GM23338 (cell line): Measurements from ENCODE around the gene TAB3. TPM values are rescaled to one million over a fixed set of nuclear protein-coding genes. Genes with fewer than 3 reads are reported as not detected.

Source experiments
- ATAC-seq: fragments of 200-7000 bp; cut with Tn5 transposase; 3 replicates; pipeline ENCODE4 v1.9.1; 2020
- DNase-seq: peaks from one replicate; pipeline ENCODE4 v3.0.0-alpha.2; 2015; ENCODE audit warnings: low spot score
- H2AFZ ChIP-seq: fragments of 200-600 bp; sonication (generic); 2 replicates; pipeline ENCODE4 v1.8.0; 2016; ENCODE audit warnings: antibody characterized with exemption, mild to moderate bottlenecking, moderate library complexity
- H3F3A ChIP-seq: fragments of 200-600 bp; sonication (generic); replicated peaks from 2 replicates; pipeline ENCODE4 v1.8.0; 2017; ENCODE audit warnings: antibody characterized with exemption, mixed run types, low read depth
- H3K27ac ChIP-seq: fragments of 200-600 bp; sonication (generic); 2 replicates; pipeline ENCODE4 v1.6.1; 2016; ENCODE audit warnings: low read depth
- H3K27me3 ChIP-seq: fragments of 200-600 bp; sonication (generic); 2 replicates; pipeline ENCODE4 v1.8.0; 2016; ENCODE audit warnings: mild to moderate bottlenecking, mixed run types, moderate library complexity; ENCODE audit not compliant: insufficient read depth
- H3K36me3 ChIP-seq: fragments of 200-600 bp; sonication (generic); 2 replicates; pipeline ENCODE4 v1.8.0; 2016; ENCODE audit warnings: mild to moderate bottlenecking; ENCODE audit not compliant: insufficient read depth
- H3K4me1 ChIP-seq: fragments of 200-600 bp; sonication (generic); 2 replicates; pipeline ENCODE4 v1.8.0; 2016; ENCODE audit warnings: mild to moderate bottlenecking, moderate library complexity; ENCODE audit not compliant: insufficient read depth
- H3K4me2 ChIP-seq: fragments of 200-600 bp; sonication (generic); 2 replicates; pipeline ENCODE4 v1.7.1; 2017; ENCODE audit warnings: mixed run types
- H3K4me3 ChIP-seq: fragments of 200-600 bp; sonication (generic); 2 replicates; pipeline ENCODE4 v1.6.1; 2016; ENCODE audit warnings: mixed run types
- H3K79me2 ChIP-seq: fragments of 200-600 bp; sonication (generic); replicated peaks from 2 replicates; pipeline ENCODE4 v1.8.0; 2017; ENCODE audit warnings: mild to moderate bottlenecking; ENCODE audit not compliant: insufficient read depth
- H3K9me2 ChIP-seq: fragments of 200-600 bp; sonication (generic); 2 replicates; pipeline ENCODE4 v1.8.0; 2017; ENCODE audit not compliant: insufficient read depth
- H4K20me1 ChIP-seq: fragments of 200-600 bp; sonication (generic); replicated peaks from 2 replicates; pipeline ENCODE4 v1.8.0; 2017; ENCODE audit warnings: mild to moderate bottlenecking; ENCODE audit not compliant: insufficient read depth
- H3K27ac Mint-ChIP-seq: 2 replicates; pipeline ENCODE4 v1.8.0; 2020; ENCODE audit warnings: inconsistent platforms, mild to moderate bottlenecking, moderate library complexity, mixed read lengths
- H3K27me3 Mint-ChIP-seq: 3 replicates; pipeline ENCODE4 v1.8.0; 2022; ENCODE audit warnings: low read depth, mild to moderate bottlenecking, moderate library complexity, mixed read lengths, inconsistent platforms; ENCODE audit not compliant: insufficient read depth, poor library complexity
- H3K36me3 Mint-ChIP-seq: 3 replicates; pipeline ENCODE4 v1.8.0; 2021; ENCODE audit warnings: low read depth, mild to moderate bottlenecking, inconsistent platforms, moderate library complexity, mixed read lengths
- H3K4me1 Mint-ChIP-seq: 3 replicates; pipeline ENCODE4 v1.8.0; 2020; ENCODE audit warnings: mild to moderate bottlenecking, inconsistent platforms, mixed read lengths
- H3K4me3 Mint-ChIP-seq: 3 replicates; pipeline ENCODE4 v1.8.0; 2021; ENCODE audit warnings: moderate library complexity, mild to moderate bottlenecking, inconsistent platforms, mixed read lengths
- H3K9me3 Mint-ChIP-seq: 3 replicates; pipeline ENCODE4 v1.8.0; 2020; ENCODE audit warnings: moderate library complexity, mild to moderate bottlenecking, inconsistent platforms, mixed read lengths
- EZH2 ChIP-seq: fragments of 200-600 bp; sonication (generic); IDR thresholded peaks from one replicate; pipeline ENCODE4 v1.8.0; 2017; ENCODE audit warnings: antibody characterized with exemption, mild to moderate bottlenecking, low read depth; ENCODE audit not compliant: unreplicated experiment
- EZH2phosphoT487 ChIP-seq: fragments of 200-600 bp; sonication (generic); IDR thresholded peaks from one replicate; pipeline ENCODE4 v1.8.1; 2018; ENCODE audit warnings: antibody characterized with exemption; ENCODE audit not compliant: unreplicated experiment
- JUNB ChIP-seq: IDR thresholded peaks from one replicate; pipeline ENCODE4 v1.6.1; 2016; ENCODE audit warnings: antibody characterized with exemption; ENCODE audit not compliant: unreplicated experiment
- NANOG ChIP-seq: IDR thresholded peaks from 2 replicates; pipeline ENCODE4 v1.6.1; 2016; ENCODE audit warnings: antibody characterized with exemption, borderline replicate concordance
- POLR2AphosphoS5 ChIP-seq: IDR thresholded peaks from 2 replicates; pipeline ENCODE4 v1.6.1; 2016; ENCODE audit warnings: antibody characterized with exemption, low read depth
- STAT1 ChIP-seq: IDR thresholded peaks from one replicate; pipeline ENCODE4 v1.6.1; 2016; ENCODE audit warnings: antibody characterized with exemption; ENCODE audit not compliant: unreplicated experiment
- ZNF114 ChIP-seq: fragments of 250-450 bp; sonication (Bioruptor Pico); IDR thresholded peaks from 2 replicates; pipeline ENCODE4 v1.5.0; 2020; ENCODE audit warnings: mild to moderate bottlenecking, moderate library complexity
- ZNF331 ChIP-seq: fragments of 250-450 bp; sonication (Bioruptor Pico); IDR thresholded peaks from 2 replicates; pipeline ENCODE4 v1.5.0; 2020; ENCODE audit warnings: low read depth, mild to moderate bottlenecking, moderate library complexity
- polyA plus RNA-seq: library from polyadenylated mRNA; unstranded; fragments of >200 nt; fragmentation: Nextera tagmentation; extraction: Ambion mirVana; gene quantifications from 2 replicates; pipeline ENCODE4 v1.2.1, GENCODE V29; 2016
- total RNA-seq: library from RNA; depleted of rRNA; stranded (reverse); fragments of >200 nt; shearing (Covaris generic); gene quantifications from 2 replicates; pipeline ENCODE4 v1.2.3, GENCODE V29; 2014
- TF ChIP-seq, protein P1 (sequence below): IDR thresholded peaks from one replicate; pipeline ENCODE4 v1.6.1; 2018; ENCODE audit warnings: antibody characterized with exemption; ENCODE audit not compliant: unreplicated experiment
- TF ChIP-seq, protein P2 (sequence below), 2 experiments: fragments of 200-600 bp in 1 of 2; sonication (generic) in 1 of 2; conservative IDR thresholded peaks; 2 replicates each; pipeline versions ENCODE4 v1.5.1 to v1.6.1; 2016 to 2017; ENCODE audit warnings: antibody characterized with exemption in 2 of 2, low read depth in 2 of 2, mild to moderate bottlenecking in 2 of 2, moderate library complexity in 1 of 2
- TF ChIP-seq, protein P3 (sequence below): IDR thresholded peaks from 2 replicates; pipeline ENCODE4 v1.6.1; 2016; ENCODE audit warnings: antibody characterized with exemption

TAB3 gene
- total and polyA plus RNA-seq, 2 experiments from 2014 or later: 4.4 to 21.7 TPM

DNA sequence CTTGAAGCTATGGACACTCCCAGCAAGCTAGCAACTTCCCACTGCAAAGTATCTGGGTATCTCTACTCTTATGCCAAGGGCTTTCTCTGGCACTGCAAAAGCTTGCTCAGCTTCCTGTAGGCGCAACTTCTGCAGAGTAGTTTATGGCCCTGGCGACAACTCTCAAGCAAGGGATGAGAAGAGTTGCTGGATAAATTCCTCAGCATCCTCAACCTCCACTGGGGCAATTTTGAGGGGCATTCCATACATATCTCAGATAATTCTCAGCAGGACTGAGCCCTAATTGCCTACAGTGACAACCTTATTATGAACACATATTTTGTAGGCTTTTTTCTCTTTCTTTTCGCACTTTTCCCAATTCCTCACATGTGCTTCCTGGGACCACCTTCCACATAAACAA lies 31.2 kb upstream of the TAB3 start:
- Histone ChIP-seq H4K20me1 (no peaks in the 10 kb centered on the region), H2AFZ (no peak overlapping the region), H3F3A (no peaks in the 10 kb centered on the region), H3K4me3 (no peak overlapping the region), H3K4me1 (no peaks in the 10 kb centered on the region), H3K27me3 (no peaks in the 10 kb centered on the region), H3K36me3 (no peaks in the 10 kb centered on the region), H3K79me2 (no peaks in the 10 kb centered on the region), H3K27ac (no peak overlapping the region), H3K4me2 (no peak overlapping the region), H3K9me2 (no peaks in the 10 kb centered on the region)
- Mint-ChIP-seq H3K4me3 (no peak overlapping the region), H3K27ac (no peak overlapping the region), H3K4me1 (no peaks in the 10 kb centered on the region), H3K9me3 (no peaks in the 10 kb centered on the region), H3K27me3 (no peaks in the 10 kb centered on the region), H3K36me3 (no peaks in the 10 kb centered on the region)
- ATAC-seq (no peak), DNase-seq (no peak)
- TF ChIP-seq EZH2 (no peak), POLR2AphosphoS5 (no peak), JUNB (no peak), ZNF114 (no peak), STAT1 (no peak), ZNF331 (CRISPR knock-in tag) (no peak), EZH2phosphoT487 (no peak)
- TF ChIP-seq, protein P1, sequence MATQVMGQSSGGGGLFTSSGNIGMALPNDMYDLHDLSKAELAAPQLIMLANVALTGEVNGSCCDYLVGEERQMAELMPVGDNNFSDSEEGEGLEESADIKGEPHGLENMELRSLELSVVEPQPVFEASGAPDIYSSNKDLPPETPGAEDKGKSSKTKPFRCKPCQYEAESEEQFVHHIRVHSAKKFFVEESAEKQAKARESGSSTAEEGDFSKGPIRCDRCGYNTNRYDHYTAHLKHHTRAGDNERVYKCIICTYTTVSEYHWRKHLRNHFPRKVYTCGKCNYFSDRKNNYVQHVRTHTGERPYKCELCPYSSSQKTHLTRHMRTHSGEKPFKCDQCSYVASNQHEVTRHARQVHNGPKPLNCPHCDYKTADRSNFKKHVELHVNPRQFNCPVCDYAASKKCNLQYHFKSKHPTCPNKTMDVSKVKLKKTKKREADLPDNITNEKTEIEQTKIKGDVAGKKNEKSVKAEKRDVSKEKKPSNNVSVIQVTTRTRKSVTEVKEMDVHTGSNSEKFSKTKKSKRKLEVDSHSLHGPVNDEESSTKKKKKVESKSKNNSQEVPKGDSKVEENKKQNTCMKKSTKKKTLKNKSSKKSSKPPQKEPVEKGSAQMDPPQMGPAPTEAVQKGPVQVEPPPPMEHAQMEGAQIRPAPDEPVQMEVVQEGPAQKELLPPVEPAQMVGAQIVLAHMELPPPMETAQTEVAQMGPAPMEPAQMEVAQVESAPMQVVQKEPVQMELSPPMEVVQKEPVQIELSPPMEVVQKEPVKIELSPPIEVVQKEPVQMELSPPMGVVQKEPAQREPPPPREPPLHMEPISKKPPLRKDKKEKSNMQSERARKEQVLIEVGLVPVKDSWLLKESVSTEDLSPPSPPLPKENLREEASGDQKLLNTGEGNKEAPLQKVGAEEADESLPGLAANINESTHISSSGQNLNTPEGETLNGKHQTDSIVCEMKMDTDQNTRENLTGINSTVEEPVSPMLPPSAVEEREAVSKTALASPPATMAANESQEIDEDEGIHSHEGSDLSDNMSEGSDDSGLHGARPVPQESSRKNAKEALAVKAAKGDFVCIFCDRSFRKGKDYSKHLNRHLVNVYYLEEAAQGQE: no peak
- TF ChIP-seq, protein P2, sequence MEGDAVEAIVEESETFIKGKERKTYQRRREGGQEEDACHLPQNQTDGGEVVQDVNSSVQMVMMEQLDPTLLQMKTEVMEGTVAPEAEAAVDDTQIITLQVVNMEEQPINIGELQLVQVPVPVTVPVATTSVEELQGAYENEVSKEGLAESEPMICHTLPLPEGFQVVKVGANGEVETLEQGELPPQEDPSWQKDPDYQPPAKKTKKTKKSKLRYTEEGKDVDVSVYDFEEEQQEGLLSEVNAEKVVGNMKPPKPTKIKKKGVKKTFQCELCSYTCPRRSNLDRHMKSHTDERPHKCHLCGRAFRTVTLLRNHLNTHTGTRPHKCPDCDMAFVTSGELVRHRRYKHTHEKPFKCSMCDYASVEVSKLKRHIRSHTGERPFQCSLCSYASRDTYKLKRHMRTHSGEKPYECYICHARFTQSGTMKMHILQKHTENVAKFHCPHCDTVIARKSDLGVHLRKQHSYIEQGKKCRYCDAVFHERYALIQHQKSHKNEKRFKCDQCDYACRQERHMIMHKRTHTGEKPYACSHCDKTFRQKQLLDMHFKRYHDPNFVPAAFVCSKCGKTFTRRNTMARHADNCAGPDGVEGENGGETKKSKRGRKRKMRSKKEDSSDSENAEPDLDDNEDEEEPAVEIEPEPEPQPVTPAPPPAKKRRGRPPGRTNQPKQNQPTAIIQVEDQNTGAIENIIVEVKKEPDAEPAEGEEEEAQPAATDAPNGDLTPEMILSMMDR (conservative IDR thresholded peaks at IDR 0.05; ENCODE audit: low read depth in 2 of 2): no peak

DNA sequence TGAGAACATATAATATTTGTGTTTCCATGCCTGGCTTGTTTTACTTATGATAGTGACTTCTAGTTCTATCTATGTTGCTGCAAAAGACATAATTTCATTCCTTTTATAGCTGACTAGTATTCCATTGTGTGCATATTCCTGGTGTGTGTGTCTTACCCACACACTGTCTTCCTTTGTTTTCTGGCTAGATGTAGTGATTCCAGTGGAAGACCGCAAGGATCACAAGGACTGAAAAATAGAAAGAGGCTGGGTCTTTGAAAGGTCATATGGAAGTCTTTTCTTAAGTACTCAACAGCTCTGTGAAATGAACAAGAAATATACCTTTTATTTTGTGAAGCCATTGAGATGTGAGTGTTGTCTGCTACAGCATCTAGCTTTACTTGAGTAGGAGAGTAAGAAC lies 29.4 kb upstream of the TAB3 start:
- TF ChIP-seq, protein P3, sequence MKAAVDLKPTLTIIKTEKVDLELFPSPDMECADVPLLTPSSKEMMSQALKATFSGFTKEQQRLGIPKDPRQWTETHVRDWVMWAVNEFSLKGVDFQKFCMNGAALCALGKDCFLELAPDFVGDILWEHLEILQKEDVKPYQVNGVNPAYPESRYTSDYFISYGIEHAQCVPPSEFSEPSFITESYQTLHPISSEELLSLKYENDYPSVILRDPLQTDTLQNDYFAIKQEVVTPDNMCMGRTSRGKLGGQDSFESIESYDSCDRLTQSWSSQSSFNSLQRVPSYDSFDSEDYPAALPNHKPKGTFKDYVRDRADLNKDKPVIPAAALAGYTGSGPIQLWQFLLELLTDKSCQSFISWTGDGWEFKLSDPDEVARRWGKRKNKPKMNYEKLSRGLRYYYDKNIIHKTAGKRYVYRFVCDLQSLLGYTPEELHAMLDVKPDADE: no peak
- TF ChIP-seq EZH2 (no peak), EZH2phosphoT487 (no peak), NANOG (no peak), ZNF331 (CRISPR knock-in tag) (no peak), ZNF114 (no peak), JUNB (no peak), POLR2AphosphoS5 (no peak)
- no peak overlapping the region for H3K4me2 ChIP-seq
- H3K27me3 ChIP-seq: no peaks in the 10 kb centered on the region
- H4K20me1 ChIP-seq: no peaks in the 10 kb centered on the region
- Mint-ChIP-seq H3K27ac (no peak overlapping the region), H3K4me1 (no peaks in the 10 kb centered on the region), H3K36me3 (no peaks in the 10 kb centered on the region), H3K9me3 (no peaks in the 10 kb centered on the region), H3K27me3 (no peaks in the 10 kb centered on the region), H3K4me3 (no peak overlapping the region)
- no peaks in the 10 kb centered on the region for H3K4me1 ChIP-seq
- no peak overlapping the region for H3K4me3 ChIP-seq
- H3K9me2 ChIP-seq: no peaks in the 10 kb centered on the region
- ATAC-seq (no peak), DNase-seq (no peak)
- H3K36me3 ChIP-seq: no peaks in the 10 kb centered on the region
- H2AFZ ChIP-seq: no peak overlapping the region
- no peaks in the 10 kb centered on the region for H3K79me2 ChIP-seq
- H3K27ac ChIP-seq: no peak overlapping the region
- H3F3A ChIP-seq: no peaks in the 10 kb centered on the region
